Measurements from ENCODE around the gene ANKHD1.

Gene ANKHD1

DNA sequence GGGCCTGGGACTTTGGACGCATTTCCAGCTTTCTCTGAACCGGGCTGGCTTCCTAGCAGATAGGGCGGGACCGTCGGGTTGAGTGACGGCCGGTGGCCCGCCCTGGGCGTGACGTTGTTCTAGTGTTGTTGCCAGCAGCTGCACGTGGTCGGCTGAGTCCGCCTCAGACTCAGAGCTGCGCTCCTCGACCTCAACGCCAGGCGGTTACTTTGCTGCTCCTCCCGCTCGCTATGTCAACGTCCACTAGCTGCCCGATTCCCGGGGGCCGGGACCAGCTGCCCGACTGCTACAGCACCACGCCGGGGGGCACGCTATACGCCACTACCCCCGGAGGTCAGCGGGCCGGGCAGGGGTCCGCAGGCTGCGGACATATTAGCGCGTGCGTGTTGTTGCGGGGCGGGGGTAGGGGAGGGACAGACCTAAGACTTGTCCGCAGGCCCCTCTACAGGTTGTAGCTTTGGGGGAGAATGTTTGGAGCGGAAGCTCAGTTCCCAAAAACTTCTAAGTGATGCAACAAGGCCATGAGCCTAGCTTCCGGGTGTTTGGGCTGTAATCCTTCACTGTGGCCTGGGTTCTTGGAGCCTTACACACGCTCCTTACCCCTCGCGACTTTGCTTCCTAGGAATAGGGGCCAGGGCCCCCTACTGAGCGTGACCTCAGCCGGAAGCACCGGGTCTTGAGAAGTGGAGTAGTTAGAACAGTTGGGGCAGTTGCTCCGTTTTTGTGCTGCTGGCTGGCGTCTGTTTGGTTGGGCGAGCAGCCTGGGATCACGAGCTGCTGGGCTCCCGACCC lies 146.1 kb downstream of the ANKHD1 start, which contains the start of gene EIF4EBP3:
TSS of gene EIF4EBP3 (plus strand) at position 155 of the 792 bp plus-strand sequence. CDS start at position 231, 76 bp downstream.
- peak; percentile 87 for DNase-seq

DNA sequence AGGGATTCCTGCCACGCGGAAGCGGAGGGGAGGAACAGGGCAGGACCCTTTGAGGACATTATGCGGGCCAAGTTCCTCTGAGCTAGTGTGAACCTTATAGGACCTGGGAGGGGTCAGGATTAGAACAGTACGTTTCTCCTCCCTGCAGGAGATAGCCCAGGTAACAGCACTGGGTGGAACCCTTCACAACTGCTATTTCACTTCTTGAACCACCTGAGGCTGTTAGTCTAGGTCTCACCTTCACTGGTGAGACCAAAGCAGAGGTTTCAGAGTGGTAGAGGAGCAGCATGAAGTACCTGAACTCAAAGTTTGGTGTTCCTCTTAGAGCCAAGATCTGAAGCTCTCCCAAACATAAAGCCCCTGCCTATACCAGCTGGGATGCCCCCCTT lies 146.7 kb downstream of the ANKHD1 start:
- no peak for DNase-seq

DNA sequence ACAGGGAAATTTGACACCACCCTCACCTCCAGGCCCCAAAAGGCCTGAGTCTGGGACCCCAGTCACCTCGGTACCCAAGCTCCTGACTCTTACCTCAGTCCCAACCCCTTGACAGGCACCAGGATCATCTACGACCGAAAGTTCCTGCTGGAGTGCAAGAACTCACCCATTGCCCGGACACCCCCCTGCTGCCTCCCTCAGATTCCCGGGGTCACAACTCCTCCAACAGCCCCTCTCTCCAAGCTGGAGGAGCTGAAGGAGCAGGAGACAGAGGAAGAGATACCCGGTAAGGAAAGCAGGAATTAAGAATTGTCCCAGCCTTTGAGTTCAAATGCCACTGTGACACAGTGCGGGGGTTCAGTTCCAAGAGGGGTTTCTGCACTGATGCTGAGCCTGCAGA lies 147.2 kb downstream of the ANKHD1 start:
- no peak for DNase-seq

DNA sequence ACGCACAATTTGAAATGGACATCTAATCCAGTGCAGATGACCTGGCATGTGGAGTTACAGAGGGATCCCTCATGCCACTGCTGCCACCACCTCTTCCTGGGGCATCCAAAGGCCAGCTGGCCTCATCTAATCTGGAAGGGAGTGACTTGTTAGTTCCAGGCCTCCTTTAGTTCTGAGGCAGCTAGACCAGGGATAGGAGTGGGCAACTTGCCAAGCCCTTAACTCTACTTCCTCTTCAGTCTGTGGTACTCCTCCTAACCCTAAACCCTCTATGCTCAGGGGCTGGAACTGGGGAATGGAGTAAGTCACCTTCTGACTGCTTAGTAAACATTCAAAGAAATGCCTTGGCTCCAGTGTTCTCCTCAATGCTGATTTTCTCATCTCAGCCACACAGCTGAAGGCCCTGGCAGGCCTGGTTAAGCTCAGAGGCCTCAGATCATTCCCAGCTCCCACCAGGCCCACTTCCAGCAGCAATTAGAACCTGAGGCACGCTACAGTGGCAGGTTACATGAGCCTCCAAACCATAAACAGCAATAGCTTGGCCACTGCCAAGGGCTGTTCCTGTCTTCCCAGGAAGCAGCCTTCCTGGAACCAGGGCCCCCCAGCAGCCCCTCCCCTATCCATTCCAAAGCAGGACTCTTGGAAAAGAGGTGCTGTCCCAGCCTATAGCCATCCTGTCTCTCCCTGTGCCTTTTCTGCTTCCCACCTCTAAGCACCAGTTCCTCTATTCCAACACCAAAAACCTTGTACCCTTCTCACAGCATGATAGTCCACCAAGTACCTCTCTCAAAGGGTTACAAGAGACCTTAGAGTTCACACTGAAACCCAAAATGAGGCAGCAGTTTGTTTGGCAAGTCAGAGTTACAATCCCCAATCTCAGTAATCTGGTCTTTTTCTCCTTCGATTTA lies 147.9 kb downstream of the ANKHD1 start:
- no peak for DNase-seq

DNA sequence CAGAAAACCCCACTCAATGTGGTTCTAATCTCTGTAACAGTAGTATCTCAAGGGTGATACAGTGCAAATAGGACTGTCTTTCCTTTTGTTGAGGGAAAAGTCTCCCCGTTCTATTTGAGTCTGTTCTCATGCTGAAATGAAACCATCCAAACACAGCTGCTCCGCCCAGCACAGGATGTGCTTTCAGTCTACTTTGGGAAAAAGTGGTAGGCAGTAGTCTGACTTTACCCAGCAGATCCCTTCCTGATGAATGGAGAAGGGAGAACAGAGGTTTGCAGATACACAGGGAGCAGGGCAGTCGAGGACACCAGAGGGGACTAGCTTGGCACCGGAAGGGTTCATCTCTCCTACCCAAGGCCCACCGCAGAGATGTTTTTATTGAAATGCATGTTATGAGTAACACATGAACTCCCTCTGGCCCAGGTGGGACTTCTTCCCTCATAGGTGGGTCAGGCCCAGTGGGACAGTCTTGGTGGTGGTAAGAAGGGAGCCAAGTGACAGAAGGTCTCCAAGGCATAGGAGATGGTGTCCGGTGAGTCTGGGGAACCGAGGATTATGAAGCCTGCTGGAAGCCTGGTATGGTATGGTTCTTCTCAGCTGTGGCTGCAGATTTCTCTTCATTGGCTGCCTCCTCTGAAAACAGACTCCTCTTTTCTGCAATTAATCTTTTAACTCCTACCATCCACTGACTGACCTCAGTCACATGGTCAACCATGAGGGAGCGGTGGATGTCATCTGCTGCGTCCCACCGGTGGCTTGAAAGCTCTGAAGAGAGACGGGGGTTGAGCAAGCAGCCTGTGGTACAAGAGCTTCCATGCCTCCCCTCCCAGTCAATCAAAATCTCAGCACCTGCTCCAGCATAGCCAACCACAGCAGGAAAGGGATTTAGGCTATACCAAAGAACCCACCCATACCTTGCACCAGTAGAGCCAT lies 148.8 kb downstream of the ANKHD1 start:
- no peak for DNase-seq

- no peak for DNase-seq
Observed at GRCh38 chr5:140551872-140552271, 150.2 kb downstream of the ANKHD1 start.

GRCh38 chr5:140553657-140554056 lies 152.0 kb downstream of the ANKHD1 start:
- no peak for DNase-seq

DNA sequence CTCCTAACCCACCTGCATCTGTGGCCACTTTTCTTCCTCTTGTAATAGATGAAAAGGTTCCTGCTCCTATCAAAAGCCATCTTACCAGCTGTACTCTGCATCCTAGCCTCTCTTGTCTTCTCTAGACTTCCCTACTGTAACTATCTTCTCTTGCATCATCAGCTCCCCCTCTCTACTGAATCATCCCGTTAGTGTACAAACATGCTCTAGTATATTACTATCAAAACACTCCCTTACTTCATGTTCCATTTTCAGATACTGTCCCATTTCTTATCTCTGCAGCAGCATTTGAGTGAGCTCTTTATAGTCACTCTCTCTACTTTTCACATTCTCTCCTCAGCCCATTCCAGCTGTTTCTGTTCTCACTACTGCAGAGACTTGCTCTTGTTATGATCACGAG lies 152.8 kb downstream of the ANKHD1 start:
- DNase-seq = no peak

DNA sequence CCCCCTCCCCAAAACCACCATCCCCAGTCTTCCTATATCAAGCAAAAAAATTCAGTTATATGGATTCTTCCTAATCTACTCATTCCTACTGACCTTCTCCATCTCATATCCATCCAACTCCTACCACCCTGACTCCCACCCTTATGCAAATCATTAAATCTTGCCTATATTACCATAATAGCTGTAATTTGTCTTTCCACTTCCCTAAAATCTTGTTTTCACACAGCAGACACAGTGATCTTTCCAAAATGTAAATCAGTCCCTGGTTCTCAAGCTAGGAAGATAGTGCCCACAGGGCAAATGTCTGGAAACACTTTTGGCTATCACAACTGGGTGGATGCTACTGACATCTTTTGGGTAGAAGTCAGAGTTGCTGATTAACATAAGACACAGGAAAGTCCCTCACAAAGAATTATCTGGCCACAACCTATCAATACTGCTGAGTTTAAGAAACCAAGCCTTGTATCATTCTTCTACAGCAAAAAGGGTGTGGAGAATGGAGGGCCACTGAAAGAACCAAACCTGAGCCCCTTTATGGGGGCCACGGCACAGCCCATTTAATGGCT lies 154.2 kb downstream of the ANKHD1 start:
- DNase-seq = no peak

- no peak for DNase-seq
Observed at GRCh38 chr5:140556438-140556837, 154.8 kb downstream of the ANKHD1 start.

DNA sequence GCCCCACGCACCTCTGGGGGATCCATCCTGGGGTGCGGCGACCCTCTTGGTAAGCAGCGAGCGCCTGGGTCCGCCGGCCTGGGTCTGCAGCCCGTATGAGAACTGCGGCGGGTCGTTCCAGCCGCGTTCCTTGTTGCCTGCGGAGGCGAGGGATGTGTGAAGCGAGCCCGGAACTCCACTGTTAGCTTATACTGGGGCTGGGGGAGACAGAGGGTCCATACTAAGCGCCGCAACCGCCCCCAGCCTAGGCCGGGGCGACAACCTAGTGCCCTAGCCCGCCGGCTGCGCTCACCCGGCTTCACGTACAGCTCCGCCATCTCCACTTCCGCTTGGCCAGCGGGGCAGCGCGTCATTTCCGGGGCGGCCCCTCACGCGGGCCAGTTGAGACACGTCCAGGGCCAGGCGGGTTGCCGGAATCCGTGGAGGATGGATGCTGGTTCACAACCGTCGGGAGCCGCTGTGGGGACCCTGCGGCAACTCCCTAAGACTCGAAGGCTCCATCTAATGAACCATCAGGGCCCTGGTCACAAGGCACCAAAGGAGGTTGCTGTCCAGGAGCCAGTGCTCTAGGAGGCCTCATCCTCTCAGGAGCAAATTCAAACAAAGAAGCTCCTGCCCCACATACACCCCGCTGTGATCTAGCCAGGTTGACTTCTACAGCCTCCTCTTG lies 155.6 kb downstream of the ANKHD1 start, which contains the start of gene SRA1:
TSS of gene SRA1 (minus strand) at position 338 of the 670 bp plus-strand sequence. CDS start at position 317, 21 bp downstream.
- peak; percentile 74 for DNase-seq

- DNase-seq = no peak
Observed at GRCh38 chr5:140557965-140558364, 156.3 kb downstream of the ANKHD1 start.

DNA sequence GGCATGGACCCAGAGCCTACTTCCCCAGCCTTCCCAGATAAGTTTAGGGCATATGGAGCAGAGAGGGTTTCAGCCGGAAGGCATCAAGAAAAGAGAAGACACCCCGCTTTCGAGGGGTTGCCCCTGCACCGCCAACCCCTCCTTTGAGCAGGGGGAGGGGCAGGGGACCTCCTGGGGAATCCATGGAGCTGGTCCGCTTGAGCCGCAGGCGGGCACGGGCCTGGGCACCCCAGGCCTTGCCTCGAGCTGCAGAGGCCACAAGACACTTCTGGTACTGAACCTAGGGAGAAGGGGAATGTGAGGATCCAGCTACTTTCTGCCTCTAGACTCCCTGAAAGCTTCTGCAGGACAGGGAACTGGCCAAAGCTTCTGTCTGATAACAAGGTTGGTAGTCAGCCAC lies 156.9 kb downstream of the ANKHD1 start:
- DNase-seq = no peak

- no peak for DNase-seq
Observed at GRCh38 chr5:140560227-140560626, 158.6 kb downstream of the ANKHD1 start.

- no peak for DNase-seq
Observed at GRCh38 chr5:140561753-140562523, 160.3 kb downstream of the ANKHD1 start.

DNA sequence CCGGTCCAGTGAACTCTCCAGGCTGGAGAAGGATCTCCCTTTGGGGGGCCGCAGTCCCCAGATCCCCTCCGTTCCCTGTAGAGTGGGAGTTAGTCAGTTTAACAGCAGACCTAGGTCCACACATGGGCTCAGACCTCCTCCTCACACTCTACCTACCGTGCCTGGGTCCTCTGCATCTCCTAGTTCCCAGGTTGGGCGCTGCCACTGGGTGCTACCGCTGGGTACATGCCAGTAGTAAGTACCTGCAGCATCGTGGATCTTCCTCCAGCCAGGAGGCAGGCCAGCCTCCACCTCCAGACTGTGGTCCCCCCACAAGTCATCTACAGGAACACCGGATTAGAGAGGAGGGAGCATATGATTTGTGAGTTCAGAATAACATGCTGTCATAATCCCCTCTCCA lies 162.0 kb downstream of the ANKHD1 start:
- no peak for DNase-seq

DNA sequence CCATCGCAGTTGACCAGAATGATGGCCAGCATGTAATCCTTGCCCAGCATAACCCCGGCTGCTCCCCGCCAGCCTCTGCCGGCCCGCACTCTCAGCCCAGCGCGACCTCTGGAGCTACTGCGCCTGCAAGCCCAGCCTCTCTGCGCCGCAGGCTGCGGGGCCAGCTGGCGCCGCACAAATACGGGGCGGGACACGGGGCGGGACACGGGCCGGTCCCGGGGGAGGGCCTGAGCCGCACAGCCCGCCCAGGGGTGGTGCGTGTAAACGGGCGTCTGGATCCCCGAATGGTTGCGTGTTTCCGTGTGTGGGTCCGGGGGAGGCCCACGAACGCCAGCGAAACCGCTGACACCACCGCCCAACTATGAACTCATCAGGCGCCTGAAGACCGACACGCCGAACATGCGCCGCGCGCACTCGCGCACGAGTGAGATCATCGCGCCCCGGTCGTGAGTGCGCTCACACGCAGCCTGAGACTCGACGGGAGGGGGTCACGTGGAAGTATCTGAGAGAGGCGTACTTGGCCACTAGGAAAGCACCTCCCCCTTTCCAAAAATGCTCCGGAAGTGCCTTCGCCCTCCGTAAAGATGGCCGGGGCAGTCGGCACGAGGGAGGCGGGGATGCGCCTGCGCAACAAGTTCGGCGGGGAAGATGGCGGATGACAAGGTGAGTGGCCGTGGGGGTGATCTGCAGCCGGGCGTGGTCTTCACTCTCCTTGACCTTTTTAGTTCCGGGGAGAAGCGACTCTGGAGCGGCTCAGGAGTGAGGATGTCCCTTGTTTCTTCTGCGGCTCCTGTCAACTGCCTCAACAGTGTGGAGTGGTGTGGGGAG lies 162.8 kb downstream of the ANKHD1 start, which contains the start of the genes APBB3 and SLC35A4:
TSS of gene APBB3 (minus strand) at position 403 of the 828 bp plus-strand sequence. CDS start at position 50, 353 bp downstream.
TSS of gene SLC35A4 (plus strand) at position 633 of the 828 bp plus-strand sequence. CDS start 2,342 bp downstream, outside the sequence.
- peak; percentile 97 for DNase-seq

- no peak for DNase-seq
Observed at GRCh38 chr5:140565024-140565779, 163.6 kb downstream of the ANKHD1 start.

GRCh38 chr5:140565780-140566095 lies 164.1 kb downstream of the ANKHD1 start:
- no peak for DNase-seq

Measured in effector CD4-positive, alpha-beta T cell (primary cell).